Upper lobe of right lung (tissue), 1 donor: ENCODE measurements around the gene SGIP1. TPM values are rescaled to one million over a fixed set of nuclear protein-coding genes. Genes with fewer than 3 reads are reported as not detected.

Experiments used
- ATAC-seq: fragments of 200-7000 bp; cut with Tn5 transposase; one replicate; pipeline ENCODE4 v1.9.1; 2020; ENCODE audit warnings: mild to moderate bottlenecking, moderate library complexity
- DNase-seq: peaks from one replicate; pipeline ENCODE4 v3.0.0-alpha.2; 2020
- H3K27ac ChIP-seq: fragments of 200-600 bp; one replicate; pipeline ENCODE4 v1.8.0; 2022
- H3K27me3 ChIP-seq: fragments of 200-600 bp; one replicate; pipeline ENCODE4 v1.8.0; 2022; ENCODE audit warnings: mild to moderate bottlenecking
- H3K36me3 ChIP-seq: fragments of 200-600 bp; one replicate; pipeline ENCODE4 v1.8.0; 2022
- H3K4me1 ChIP-seq: fragments of 200-600 bp; one replicate; pipeline ENCODE4 v1.8.0; 2022
- H3K4me3 ChIP-seq: fragments of 200-600 bp; one replicate; pipeline ENCODE4 v1.8.0; 2022; ENCODE audit warnings: mild to moderate bottlenecking
- H3K9me3 ChIP-seq: fragments of 200-600 bp; one replicate; pipeline ENCODE4 v1.8.0; 2022
- intact Hi-C: fragments of 100-400 bp; cut with DNase I; formaldehyde crosslinking; loops from one replicate; pipeline ENCODE4 v1.11.0; 2022
- total RNA-seq: library from RNA; stranded (reverse); fragmentation: NEBNext Ultra II Directional; extraction: Animal tissue kit (Norgen Biotek cat#: 25700); gene quantifications from one replicate; pipeline ENCODE4 v1.2.1, GENCODE V29; 2021
- TF ChIP-seq, protein P1 (sequence below): fragments of 200-600 bp; IDR thresholded peaks from one replicate; pipeline ENCODE4 v1.8.0; 2022; ENCODE audit warnings: antibody characterized with exemption
- donor health status: DM: no; HTN: yes; CAD: no; lungs with severe emphysema.

SGIP1 gene
- total RNA-seq, 1 donor from 2014 or later, result 19.8 TPM

DNA sequence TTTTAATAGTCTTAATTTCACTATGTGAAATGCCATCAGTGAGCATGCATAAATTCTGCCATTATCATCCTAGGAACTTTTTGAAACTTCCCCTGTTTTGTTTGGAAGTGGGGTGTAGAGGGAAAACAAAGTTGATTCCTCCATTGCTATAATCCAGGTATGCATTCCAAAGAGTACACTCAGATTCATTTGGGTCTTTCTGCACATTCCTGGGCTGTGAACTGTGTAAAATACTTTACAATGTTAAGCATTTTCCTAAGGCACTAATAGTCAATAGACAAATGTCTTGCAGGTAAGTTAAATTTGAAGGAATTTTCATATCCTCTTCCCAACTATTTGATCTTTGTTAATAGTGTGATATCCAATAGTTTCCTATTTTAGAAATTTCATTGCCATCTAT lies 36.2 kb downstream of the SGIP1 start:
- intact Hi-C loops, result no loop called here
- ATAC-seq, result no peak
- TF ChIP-seq, protein P1, sequence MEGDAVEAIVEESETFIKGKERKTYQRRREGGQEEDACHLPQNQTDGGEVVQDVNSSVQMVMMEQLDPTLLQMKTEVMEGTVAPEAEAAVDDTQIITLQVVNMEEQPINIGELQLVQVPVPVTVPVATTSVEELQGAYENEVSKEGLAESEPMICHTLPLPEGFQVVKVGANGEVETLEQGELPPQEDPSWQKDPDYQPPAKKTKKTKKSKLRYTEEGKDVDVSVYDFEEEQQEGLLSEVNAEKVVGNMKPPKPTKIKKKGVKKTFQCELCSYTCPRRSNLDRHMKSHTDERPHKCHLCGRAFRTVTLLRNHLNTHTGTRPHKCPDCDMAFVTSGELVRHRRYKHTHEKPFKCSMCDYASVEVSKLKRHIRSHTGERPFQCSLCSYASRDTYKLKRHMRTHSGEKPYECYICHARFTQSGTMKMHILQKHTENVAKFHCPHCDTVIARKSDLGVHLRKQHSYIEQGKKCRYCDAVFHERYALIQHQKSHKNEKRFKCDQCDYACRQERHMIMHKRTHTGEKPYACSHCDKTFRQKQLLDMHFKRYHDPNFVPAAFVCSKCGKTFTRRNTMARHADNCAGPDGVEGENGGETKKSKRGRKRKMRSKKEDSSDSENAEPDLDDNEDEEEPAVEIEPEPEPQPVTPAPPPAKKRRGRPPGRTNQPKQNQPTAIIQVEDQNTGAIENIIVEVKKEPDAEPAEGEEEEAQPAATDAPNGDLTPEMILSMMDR, result no peak

DNA sequence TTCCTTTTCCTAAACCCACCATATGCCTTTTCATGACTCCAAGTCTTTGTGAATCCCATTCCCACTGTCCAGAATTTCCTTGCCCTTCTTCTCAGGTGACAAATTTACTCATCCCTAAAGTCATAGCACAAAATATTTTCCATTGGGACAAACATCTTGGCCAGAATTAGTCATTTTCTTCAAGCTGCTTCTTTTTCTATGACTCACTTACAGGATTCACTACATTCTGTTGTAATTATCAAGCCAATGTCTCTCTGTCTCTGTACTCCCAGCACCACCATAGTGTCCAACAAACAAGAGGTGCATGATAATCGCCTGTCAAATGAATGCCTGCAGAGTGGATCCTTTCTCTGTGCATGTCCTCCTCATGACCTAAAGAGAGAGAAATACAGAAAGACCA lies 37.8 kb downstream of the SGIP1 start:
- TF ChIP-seq, protein P1, result no peak
- intact Hi-C loops, result no loop called here
- ATAC-seq (no peak), DNase-seq (no peak)
- H3K4me3 ChIP-seq, result no peak overlapping the region
- H3K4me1 ChIP-seq, result no peaks in the 10 kb centered on the region
- H3K27me3 ChIP-seq, result no peaks in the 10 kb centered on the region
- no peak overlapping the region for H3K27ac ChIP-seq
- H3K9me3 ChIP-seq, result no peaks in the 10 kb centered on the region
- no peaks in the 10 kb centered on the region for H3K36me3 ChIP-seq

More for the DNA sequence above, 36.2 kb downstream of the SGIP1 start:
- H3K9me3 ChIP-seq, result no peaks in the 10 kb centered on the region
- H3K27me3 ChIP-seq, result no peaks in the 10 kb centered on the region
- H3K4me1 ChIP-seq, result no peaks in the 10 kb centered on the region
- no peak overlapping the region for H3K27ac ChIP-seq
- H3K4me3 ChIP-seq, result no peak overlapping the region
- no peak for DNase-seq
- no peaks in the 10 kb centered on the region for H3K36me3 ChIP-seq

DNA sequence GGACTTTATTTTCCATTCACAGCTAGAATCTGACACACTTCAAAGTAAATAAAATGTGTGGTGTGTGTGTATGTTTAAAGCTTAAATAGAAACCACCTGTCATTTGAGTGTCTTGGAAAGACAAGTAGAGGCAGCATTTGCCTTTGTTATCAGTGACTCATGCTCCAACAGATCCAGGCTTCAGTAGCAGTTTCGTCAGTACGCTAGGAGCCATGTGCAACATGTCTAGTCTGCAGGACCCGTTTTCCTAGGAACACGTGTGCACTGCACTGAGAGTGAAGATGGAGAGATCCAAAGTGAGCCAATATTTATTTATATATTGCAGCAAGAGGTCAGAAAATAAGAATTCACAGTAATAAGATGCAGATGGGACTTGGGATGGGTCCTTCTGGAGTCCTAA lies 41.8 kb downstream of the SGIP1 start:
- intact Hi-C loops, result no loop called here
- TF ChIP-seq, protein P1, result no peak
- H3K4me3 ChIP-seq, result no peak overlapping the region
- DNase-seq, result no peak
- no peaks in the 10 kb centered on the region for H3K36me3 ChIP-seq
- no peak overlapping the region for H3K27ac ChIP-seq
- H3K9me3 ChIP-seq, result no peaks in the 10 kb centered on the region
- ATAC-seq, result no peak
- no peaks in the 10 kb centered on the region for H3K4me1 ChIP-seq
- no peaks in the 10 kb centered on the region for H3K27me3 ChIP-seq

DNA sequence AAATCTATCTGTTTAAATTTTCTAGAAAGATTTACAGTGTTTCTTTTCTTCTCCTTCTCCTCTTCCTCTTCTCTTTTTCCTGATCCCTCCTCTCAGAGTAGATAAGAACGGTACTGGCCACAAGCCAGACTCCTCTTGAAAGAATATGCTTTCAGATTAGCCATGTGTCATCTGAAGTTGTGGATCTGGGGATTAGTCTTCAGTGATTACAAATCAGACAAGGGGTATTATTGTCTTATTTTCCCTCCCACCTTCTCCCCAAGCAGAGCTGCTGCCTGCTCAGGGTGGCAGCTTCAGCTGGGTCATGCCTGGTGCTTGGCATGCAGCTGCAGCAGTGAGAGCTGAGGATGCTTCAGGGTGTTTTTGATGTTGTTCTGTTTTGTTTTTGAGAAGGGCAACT lies 42.7 kb downstream of the SGIP1 start:
- no peak for DNase-seq
- intact Hi-C loops, result no loop called here
- no peak overlapping the region for H3K27ac ChIP-seq
- no peak for ATAC-seq
- H3K4me1 ChIP-seq, result no peaks in the 10 kb centered on the region
- H3K4me3 ChIP-seq, result no peak overlapping the region
- H3K9me3 ChIP-seq, result no peaks in the 10 kb centered on the region
- H3K27me3 ChIP-seq, result no peaks in the 10 kb centered on the region
- no peaks in the 10 kb centered on the region for H3K36me3 ChIP-seq
- TF ChIP-seq, protein P1, result no peak

DNA sequence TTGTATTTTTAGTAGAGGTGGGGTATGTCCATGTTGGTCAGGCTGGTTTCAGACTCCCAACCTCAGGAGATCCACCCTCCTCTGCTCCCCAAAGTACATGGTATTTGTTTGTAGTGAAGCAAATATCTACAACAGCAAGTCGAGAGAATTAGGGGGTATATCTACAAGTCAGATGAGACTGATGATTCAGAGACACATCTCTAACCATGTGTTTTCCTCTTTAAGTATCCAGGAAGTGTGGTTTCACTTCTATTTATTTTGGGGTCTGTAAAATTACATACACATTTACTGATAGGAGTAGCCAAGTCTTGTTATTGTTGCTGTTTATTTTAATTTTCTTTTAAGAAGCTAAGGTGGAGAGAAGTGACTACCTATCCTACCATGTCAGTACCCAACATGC lies 44.9 kb downstream of the SGIP1 start:
- Histone ChIP-seq H3K9me3 (no peaks in the 10 kb centered on the region), H3K4me3 (no peak overlapping the region), H3K4me1 (no peaks in the 10 kb centered on the region), H3K36me3 (no peaks in the 10 kb centered on the region), H3K27ac (no peak overlapping the region), H3K27me3 (no peaks in the 10 kb centered on the region)
- intact Hi-C loops, result no loop called here
- no peak for DNase-seq
- ATAC-seq, result no peak
- TF ChIP-seq, protein P1, result no peak

DNA sequence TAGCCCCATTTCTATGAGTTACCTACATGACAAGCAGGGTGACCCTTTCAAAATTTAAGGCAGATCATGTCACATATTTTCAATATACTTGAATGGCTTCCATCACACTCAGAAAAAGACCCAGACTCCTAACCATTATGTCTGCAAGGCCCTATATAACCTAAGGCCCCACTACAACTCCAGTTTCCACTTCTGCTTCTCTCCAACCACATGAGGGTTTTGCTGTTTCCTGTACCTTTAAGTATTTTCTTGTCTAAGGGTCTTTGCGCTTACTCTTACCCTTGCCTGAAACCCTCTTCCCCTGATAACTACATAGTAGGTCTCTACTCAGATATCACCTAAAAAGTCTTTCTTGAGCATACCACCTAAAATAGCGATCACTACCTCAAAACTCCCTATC lies 46.1 kb downstream of the SGIP1 start:
- intact Hi-C loops, result no loop called here
- DNase-seq, result no peak
- no peak for ATAC-seq
- no peaks in the 10 kb centered on the region for H3K27me3 ChIP-seq
- no peak overlapping the region for H3K4me3 ChIP-seq
- H3K36me3 ChIP-seq, result no peaks in the 10 kb centered on the region
- H3K27ac ChIP-seq, result no peak overlapping the region
- no peaks in the 10 kb centered on the region for H3K4me1 ChIP-seq
- TF ChIP-seq, protein P1, result no peak
- no peaks in the 10 kb centered on the region for H3K9me3 ChIP-seq
